Kidney glomerular epithelial cell (primary cell): ENCODE data around the gene CCL1.

Experiments
- DNase-seq: peaks from one replicate; lab custom pipeline; 2025; lab: John Stamatoyannopoulos, UW

The CCL1 gene

GRCh38 chr17:34363183-34363661, at the start of gene CCL1:
CCL1 (minus strand) TSS chr17:34363233; CDS start chr17:34363161, 72 bp downstream.
- no peak for DNase-seq

GRCh38 chr17:34412534-34412933, 49.5 kb upstream of the CCL1 start:
- DNase-seq = no peak

- DNase-seq = no peak
Measured at GRCh38 chr17:34411646-34412421, 48.8 kb upstream of the CCL1 start.

GRCh38 chr17:34409352-34409751, 46.3 kb upstream of the CCL1 start:
- no peak for DNase-seq

- no peak for DNase-seq
Measured at GRCh38 chr17:34408439-34408838, 45.4 kb upstream of the CCL1 start.

GRCh38 chr17:34406226-34406625, 43.2 kb upstream of the CCL1 start:
- no peak for DNase-seq

- DNase-seq = no peak
Measured at GRCh38 chr17:34403006-34403405, 40.0 kb upstream of the CCL1 start.

- DNase-seq = no peak
Measured at GRCh38 chr17:34401165-34401564, 38.1 kb upstream of the CCL1 start.

- DNase-seq = no peak
Measured at GRCh38 chr17:34400301-34400931, 37.4 kb upstream of the CCL1 start.

- no peak for DNase-seq
Measured at GRCh38 chr17:34399725-34400124, 36.7 kb upstream of the CCL1 start.

GRCh38 chr17:34398990-34399389, 36.0 kb upstream of the CCL1 start:
- no peak for DNase-seq

- no peak for DNase-seq
Measured at GRCh38 chr17:34397265-34397664, 34.2 kb upstream of the CCL1 start.

- DNase-seq = no peak
Measured at GRCh38 chr17:34393401-34393800, 30.4 kb upstream of the CCL1 start.

GRCh38 chr17:34391241-34391640, 28.2 kb upstream of the CCL1 start:
- DNase-seq = no peak

GRCh38 chr17:34390649-34391048, 27.6 kb upstream of the CCL1 start:
- DNase-seq = no peak

GRCh38 chr17:34389126-34389750, 26.2 kb upstream of the CCL1 start:
- DNase-seq = no peak

GRCh38 chr17:34387566-34387965, 24.5 kb upstream of the CCL1 start:
- no peak for DNase-seq

- no peak for DNase-seq
Measured at GRCh38 chr17:34386697-34387550, 23.9 kb upstream of the CCL1 start.

GRCh38 chr17:34386343-34386696, 23.3 kb upstream of the CCL1 start:
- DNase-seq = no peak

- DNase-seq = no peak
Measured at GRCh38 chr17:34384822-34385605, 22.0 kb upstream of the CCL1 start.

GRCh38 chr17:34384271-34384670, 21.2 kb upstream of the CCL1 start:
- DNase-seq = no peak
